ENCODE data around the gene TOX2. TPM values are rescaled to one million over a fixed set of nuclear protein-coding genes. Genes with fewer than 3 reads are reported as not detected.

Gene TOX2
- total RNA-seq, 1 experiment from 2014 or later = not detected

DNA sequence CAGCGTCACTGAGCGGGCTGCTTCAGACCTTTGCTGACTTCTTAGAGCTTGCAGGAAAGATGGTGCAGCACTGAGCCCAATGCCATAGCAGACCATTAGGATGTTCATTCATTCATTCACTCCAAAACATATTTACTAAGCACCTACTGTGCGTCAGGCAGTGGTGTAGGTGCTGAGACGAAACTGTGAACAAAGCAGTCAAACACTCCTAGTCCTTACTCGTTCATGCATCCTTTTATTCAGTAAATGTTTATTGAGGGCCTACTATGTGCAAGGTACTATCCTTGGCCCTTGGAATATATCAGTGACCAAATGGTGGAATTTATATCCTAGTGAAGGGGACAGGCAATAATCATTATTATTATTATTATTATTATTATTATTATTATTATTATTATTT, 76.6 kb downstream of the TOX2 start:
- Histone ChIP-seq H3K27me3 (replicated peaks; ENCODE audit: control insufficient read depth, insufficient read depth, low read length) (no peaks in the 10 kb centered on the region), H3K9me3 (no peaks in the 10 kb centered on the region), H3K36me3 (ENCODE audit: control insufficient read depth, insufficient read depth, low read length) (no peaks in the 10 kb centered on the region), H3K4me3 (ENCODE audit: low read depth, low read length) (no peak overlapping the region), H3K4me1 (no peaks in the 10 kb centered on the region)
- Mint-ChIP-seq H3K27me3 (ENCODE audit: insufficient read depth, unreplicated experiment) (peaks cover 6% of the 10 kb centered on the region), H3K9me3 (ENCODE audit: unreplicated experiment) (no peaks in the 10 kb centered on the region), H3K4me3 (ENCODE audit: unreplicated experiment) (no peak overlapping the region), H3K36me3 (ENCODE audit: insufficient read depth, unreplicated experiment) (no peaks in the 10 kb centered on the region), H3K4me1 (ENCODE audit: low read depth, unreplicated experiment) (no peaks in the 10 kb centered on the region), H3K27ac (ENCODE audit: unreplicated experiment) (no peak overlapping the region)
- TF ChIP-seq, protein P1, sequence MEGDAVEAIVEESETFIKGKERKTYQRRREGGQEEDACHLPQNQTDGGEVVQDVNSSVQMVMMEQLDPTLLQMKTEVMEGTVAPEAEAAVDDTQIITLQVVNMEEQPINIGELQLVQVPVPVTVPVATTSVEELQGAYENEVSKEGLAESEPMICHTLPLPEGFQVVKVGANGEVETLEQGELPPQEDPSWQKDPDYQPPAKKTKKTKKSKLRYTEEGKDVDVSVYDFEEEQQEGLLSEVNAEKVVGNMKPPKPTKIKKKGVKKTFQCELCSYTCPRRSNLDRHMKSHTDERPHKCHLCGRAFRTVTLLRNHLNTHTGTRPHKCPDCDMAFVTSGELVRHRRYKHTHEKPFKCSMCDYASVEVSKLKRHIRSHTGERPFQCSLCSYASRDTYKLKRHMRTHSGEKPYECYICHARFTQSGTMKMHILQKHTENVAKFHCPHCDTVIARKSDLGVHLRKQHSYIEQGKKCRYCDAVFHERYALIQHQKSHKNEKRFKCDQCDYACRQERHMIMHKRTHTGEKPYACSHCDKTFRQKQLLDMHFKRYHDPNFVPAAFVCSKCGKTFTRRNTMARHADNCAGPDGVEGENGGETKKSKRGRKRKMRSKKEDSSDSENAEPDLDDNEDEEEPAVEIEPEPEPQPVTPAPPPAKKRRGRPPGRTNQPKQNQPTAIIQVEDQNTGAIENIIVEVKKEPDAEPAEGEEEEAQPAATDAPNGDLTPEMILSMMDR (IDR thresholded peaks at IDR 0.05; ENCODE audit: insufficient read depth in 1 of 2, low read depth in 1 of 2, low read length in 1 of 2, severe bottlenecking in 1 of 2, unreplicated experiment in 1 of 2) = no peak
- ChIA-PET POLR2A (no interaction called here), CTCF (no interaction called here)
- DNase-seq = no peak
- no TSS peak for BruUV-seq (replicated peaks)
- intact Hi-C loops (cut with micrococcal nuclease; ENCODE audit: unreplicated experiment) = no loop called here

DNA sequence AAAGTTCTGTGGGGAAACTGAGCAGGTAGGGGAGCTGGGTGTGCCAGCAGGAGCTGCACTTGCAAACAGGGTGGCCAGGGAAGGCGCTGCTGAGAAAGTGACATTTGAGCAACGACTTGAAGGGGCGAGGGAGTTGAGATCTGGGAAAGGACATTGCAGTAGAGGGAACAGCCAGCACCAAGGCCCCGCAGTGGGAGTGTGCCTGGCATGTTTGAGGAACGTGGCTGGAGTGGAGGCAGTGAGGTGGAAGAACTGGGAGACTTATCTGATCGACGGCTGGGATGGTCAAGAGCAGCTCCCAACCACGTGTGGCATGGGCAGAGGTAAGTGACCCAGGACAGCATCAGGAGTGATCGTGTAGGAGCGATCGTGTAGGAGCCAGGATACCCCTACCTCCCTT, 77.3 kb downstream of the TOX2 start:
- DNase-seq = peak in 1 of 2 experiments; percentile 37
- TF ChIP-seq, protein P1 (IDR thresholded peaks at IDR 0.05; ENCODE audit: insufficient read depth in 1 of 2, low read depth in 1 of 2, low read length in 1 of 2, severe bottlenecking in 1 of 2, unreplicated experiment in 1 of 2) = no peak
- CTCF ChIA-PET = no interaction called here
- H3K27me3 ChIP-seq (replicated peaks; ENCODE audit: control insufficient read depth, insufficient read depth, low read length) = no peaks in the 10 kb centered on the region
- H3K27me3 Mint-ChIP-seq (ENCODE audit: insufficient read depth, unreplicated experiment) = peaks cover 9% of the 10 kb centered on the region
- H3K36me3 ChIP-seq (ENCODE audit: control insufficient read depth, insufficient read depth, low read length) = no peaks in the 10 kb centered on the region
- no peak overlapping the region for H3K4me3 ChIP-seq (ENCODE audit: low read depth, low read length)
- H3K4me1 Mint-ChIP-seq (ENCODE audit: low read depth, unreplicated experiment) = no peaks in the 10 kb centered on the region
- H3K4me3 Mint-ChIP-seq (ENCODE audit: unreplicated experiment) = no peak overlapping the region
- H3K36me3 Mint-ChIP-seq (ENCODE audit: insufficient read depth, unreplicated experiment) = no peaks in the 10 kb centered on the region
- POLR2A ChIA-PET = no interaction called here
- no peak overlapping the region for H3K27ac Mint-ChIP-seq (ENCODE audit: unreplicated experiment)
- no peaks in the 10 kb centered on the region for H3K4me1 ChIP-seq
- no peaks in the 10 kb centered on the region for H3K9me3 Mint-ChIP-seq (ENCODE audit: unreplicated experiment)
- intact Hi-C loops (cut with micrococcal nuclease; ENCODE audit: unreplicated experiment) = no loop called here
- H3K9me3 ChIP-seq = no peaks in the 10 kb centered on the region; the same call in 1 of the 2 replicates
- BruUV-seq (replicated peaks) = no TSS peak

DNA sequence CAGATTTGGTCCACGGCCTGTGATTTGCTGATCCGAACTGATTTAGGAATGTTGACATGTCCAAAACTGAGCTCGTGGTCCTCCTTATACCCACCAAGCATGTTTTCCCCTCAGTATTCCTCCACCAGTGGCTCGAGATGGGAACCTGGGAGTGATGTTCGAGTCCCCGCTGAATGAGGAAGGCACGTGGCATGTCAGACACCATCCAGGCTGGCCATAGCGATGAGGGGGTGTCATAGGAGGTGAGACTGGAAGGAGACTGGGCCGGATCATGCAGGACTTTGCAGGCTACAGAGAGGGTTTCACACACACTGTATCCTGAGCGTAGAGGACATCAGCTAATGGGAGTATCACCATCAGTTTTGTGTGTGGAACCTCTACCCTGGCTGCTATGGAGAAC, 78.2 kb downstream of the TOX2 start:
- TF ChIP-seq, protein P1 (IDR thresholded peaks at IDR 0.05; ENCODE audit: insufficient read depth in 1 of 2, low read depth in 1 of 2, low read length in 1 of 2, severe bottlenecking in 1 of 2, unreplicated experiment in 1 of 2) = no peak
- no peaks in the 10 kb centered on the region for H3K36me3 ChIP-seq (ENCODE audit: control insufficient read depth, insufficient read depth, low read length)
- no peak overlapping the region for H3K4me3 Mint-ChIP-seq (ENCODE audit: unreplicated experiment)

More for the DNA sequence above, 78.2 kb downstream of the TOX2 start:
- Histone ChIP-seq H3K9me3 (no peaks in the 10 kb centered on the region; the same call in 1 of the 2 replicates), H3K4me1 (no peaks in the 10 kb centered on the region), H3K4me3 (ENCODE audit: low read depth, low read length) (no peak overlapping the region), H3K27me3 (replicated peaks; ENCODE audit: control insufficient read depth, insufficient read depth, low read length) (no peaks in the 10 kb centered on the region)
- H3K4me1 Mint-ChIP-seq (ENCODE audit: low read depth, unreplicated experiment) = no peaks in the 10 kb centered on the region
- no peak overlapping the region for H3K27ac Mint-ChIP-seq (ENCODE audit: unreplicated experiment)
- no peaks in the 10 kb centered on the region for H3K36me3 Mint-ChIP-seq (ENCODE audit: insufficient read depth, unreplicated experiment)
- intact Hi-C loops (cut with micrococcal nuclease; ENCODE audit: unreplicated experiment) = no loop called here
- POLR2A ChIA-PET = interaction anchor here (0.6 kb wide), 1 partner anchor 1383 kb away, joined by 3 read pairs; no protein-coding TSS in a partner anchor
- DNase-seq = peak in 1 of 2 experiments; percentile 32
- peaks cover 13% of the 10 kb centered on the region for H3K27me3 Mint-ChIP-seq (ENCODE audit: insufficient read depth, unreplicated experiment)
- no TSS peak for BruUV-seq (replicated peaks)
- H3K9me3 Mint-ChIP-seq (ENCODE audit: unreplicated experiment) = no peaks in the 10 kb centered on the region
- CTCF ChIA-PET = interaction anchor here (0.6 kb wide), 1 partner anchor 208 kb away, joined by 3 read pairs; no protein-coding TSS in a partner anchor

Data from Caco-2 (cell line).